Smooth muscle cell (in vitro differentiated cells): ENCODE results near the gene MS4A2. TPM values are rescaled to one million over a fixed set of nuclear protein-coding genes. Genes with fewer than 3 reads are reported as not detected.

Experiments
- DNase-seq: peaks from one replicate; lab custom pipeline; 2025; ENCODE audit not compliant: unreplicated experiment; lab: John Stamatoyannopoulos, UW
- H2AFZ ChIP-seq: fragments of 200-600 bp; sonication (generic); 2 replicates; pipeline ENCODE4 v1.6.0; 2016; ENCODE audit warnings: antibody characterized with exemption, low read depth, mild to moderate bottlenecking
- H3F3A ChIP-seq: fragments of 200-600 bp; sonication (generic); 2 replicates; pipeline ENCODE4 v1.6.0; 2017; ENCODE audit warnings: antibody characterized with exemption, low read depth
- H3K27ac ChIP-seq: fragments of 200-600 bp; sonication (generic); 2 replicates; pipeline ENCODE4 v1.5.1; 2016; ENCODE audit warnings: low read depth, mild to moderate bottlenecking
- H3K27me3 ChIP-seq: fragments of 200-600 bp; sonication (generic); 2 replicates; pipeline ENCODE4 v1.6.1; 2016; ENCODE audit warnings: low read depth, mild to moderate bottlenecking
- H3K36me3 ChIP-seq: fragments of 200-600 bp; sonication (generic); 2 replicates; pipeline ENCODE4 v1.5.1; 2016; ENCODE audit warnings: low read depth
- H3K4me1 ChIP-seq: fragments of 200-600 bp; sonication (generic); 2 replicates; pipeline ENCODE4 v1.5.1; 2016; ENCODE audit warnings: low read depth
- H3K4me2 ChIP-seq: fragments of 200-600 bp; sonication (generic); 2 replicates; pipeline ENCODE4 v1.6.0; 2016; ENCODE audit warnings: mild to moderate bottlenecking
- H3K4me3 ChIP-seq: fragments of 200-600 bp; sonication (generic); 2 replicates; pipeline ENCODE4 v1.5.1; 2016; ENCODE audit warnings: mild to moderate bottlenecking
- H3K79me2 ChIP-seq: fragments of 200-600 bp; sonication (generic); 2 replicates; pipeline ENCODE4 v1.6.0; 2016; ENCODE audit warnings: low read depth, mild to moderate bottlenecking
- H3K9ac ChIP-seq: fragments of 200-600 bp; sonication (generic); 2 replicates; pipeline ENCODE4 v1.6.0; 2016; ENCODE audit warnings: low read depth
- H3K9me3 ChIP-seq: fragments of 200-600 bp; sonication (generic); replicated peaks from 2 replicates; pipeline ENCODE4 v1.5.1; 2016; ENCODE audit warnings: low read depth
- H4K20me1 ChIP-seq: fragments of 200-600 bp; sonication (generic); 2 replicates; pipeline ENCODE4 v1.6.0; 2016; ENCODE audit warnings: low read depth
- WGBS: methylation state at CpG from one replicate; pipeline ENCODE4 v1.1.7; 2016; ENCODE audit warnings: low lambda C conversion rate; 5-methylcytosine and 5-hydroxymethylcytosine counted together
- polyA plus RNA-seq: library from polyadenylated mRNA; unstranded; fragments of >200 nt; fragmentation: Nextera tagmentation; extraction: Ambion mirVana; gene quantifications from 2 replicates; pipeline ENCODE4 v1.2.1, GENCODE V29; 2016
- total RNA-seq: library from RNA; depleted of rRNA; stranded (reverse); fragments of >200 nt; gene quantifications from 2 replicates; pipeline ENCODE4 v1.2.3, GENCODE V29; 2014
- TF ChIP-seq, protein P1 (sequence below): fragments of 200-600 bp; sonication (generic); IDR thresholded peaks from 2 replicates; pipeline ENCODE4 v1.5.1; 2017; ENCODE audit warnings: borderline replicate concordance, mild to moderate bottlenecking, antibody characterized with exemption; ENCODE audit not compliant: insufficient read depth, poor library complexity, severe bottlenecking

Gene MS4A2
- total and polyA plus RNA-seq, 2 experiments from 2014 or later, result not detected

DNA sequence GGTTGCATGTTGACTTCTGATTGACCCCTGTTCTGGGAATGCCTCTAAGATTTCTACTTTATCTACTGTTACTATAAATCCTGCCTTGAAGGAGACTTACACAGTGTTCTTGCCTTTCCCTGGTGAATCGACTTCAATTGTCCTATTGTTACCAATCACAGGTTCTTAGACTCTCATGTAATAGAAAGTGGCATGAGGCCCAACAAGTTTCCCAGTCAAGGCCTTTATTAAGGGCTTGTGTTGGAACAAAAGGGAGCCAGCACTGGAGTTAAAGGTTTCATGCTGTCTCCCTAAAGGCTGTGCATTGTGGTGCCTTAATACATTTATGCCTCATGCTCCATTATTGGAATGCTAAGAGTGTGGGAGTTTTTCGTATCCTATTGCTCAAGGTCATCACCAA is 23.3 kb downstream of the MS4A2 start:
- no peak for DNase-seq

GRCh38 chr11:60116996-60117790 is 28.7 kb downstream of the MS4A2 start:
- no peak for DNase-seq
- Histone ChIP-seq H3F3A (no peaks in the 10 kb centered on the region), H3K4me1 (no peaks in the 10 kb centered on the region), H3K79me2 (no peaks in the 10 kb centered on the region), H3K27me3 (no peaks in the 10 kb centered on the region), H4K20me1 (no peaks in the 10 kb centered on the region), H3K9me3 (no peaks in the 10 kb centered on the region), H3K4me2 (no peak overlapping the region), H3K4me3 (no peak overlapping the region), H2AFZ (no peak overlapping the region), H3K36me3 (no peaks in the 10 kb centered on the region), H3K27ac (no peak overlapping the region), H3K9ac (no peak overlapping the region)
- TF ChIP-seq, protein P1, sequence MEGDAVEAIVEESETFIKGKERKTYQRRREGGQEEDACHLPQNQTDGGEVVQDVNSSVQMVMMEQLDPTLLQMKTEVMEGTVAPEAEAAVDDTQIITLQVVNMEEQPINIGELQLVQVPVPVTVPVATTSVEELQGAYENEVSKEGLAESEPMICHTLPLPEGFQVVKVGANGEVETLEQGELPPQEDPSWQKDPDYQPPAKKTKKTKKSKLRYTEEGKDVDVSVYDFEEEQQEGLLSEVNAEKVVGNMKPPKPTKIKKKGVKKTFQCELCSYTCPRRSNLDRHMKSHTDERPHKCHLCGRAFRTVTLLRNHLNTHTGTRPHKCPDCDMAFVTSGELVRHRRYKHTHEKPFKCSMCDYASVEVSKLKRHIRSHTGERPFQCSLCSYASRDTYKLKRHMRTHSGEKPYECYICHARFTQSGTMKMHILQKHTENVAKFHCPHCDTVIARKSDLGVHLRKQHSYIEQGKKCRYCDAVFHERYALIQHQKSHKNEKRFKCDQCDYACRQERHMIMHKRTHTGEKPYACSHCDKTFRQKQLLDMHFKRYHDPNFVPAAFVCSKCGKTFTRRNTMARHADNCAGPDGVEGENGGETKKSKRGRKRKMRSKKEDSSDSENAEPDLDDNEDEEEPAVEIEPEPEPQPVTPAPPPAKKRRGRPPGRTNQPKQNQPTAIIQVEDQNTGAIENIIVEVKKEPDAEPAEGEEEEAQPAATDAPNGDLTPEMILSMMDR, result no peak

More for the DNA sequence above, 23.3 kb downstream of the MS4A2 start:
- Histone ChIP-seq H4K20me1 (no peaks in the 10 kb centered on the region), H3K36me3 (no peaks in the 10 kb centered on the region), H3F3A (no peaks in the 10 kb centered on the region), H3K79me2 (no peaks in the 10 kb centered on the region), H3K9ac (no peak overlapping the region), H3K4me2 (no peak overlapping the region), H3K27ac (no peak overlapping the region), H3K4me1 (no peaks in the 10 kb centered on the region), H3K9me3 (no peaks in the 10 kb centered on the region), H3K4me3 (no peak overlapping the region), H3K27me3 (no peaks in the 10 kb centered on the region), H2AFZ (no peak overlapping the region)
- WGBS, result 71% methylated on average over 2 of the region's 2 CpGs
- TF ChIP-seq, protein P1, result no peak

DNA sequence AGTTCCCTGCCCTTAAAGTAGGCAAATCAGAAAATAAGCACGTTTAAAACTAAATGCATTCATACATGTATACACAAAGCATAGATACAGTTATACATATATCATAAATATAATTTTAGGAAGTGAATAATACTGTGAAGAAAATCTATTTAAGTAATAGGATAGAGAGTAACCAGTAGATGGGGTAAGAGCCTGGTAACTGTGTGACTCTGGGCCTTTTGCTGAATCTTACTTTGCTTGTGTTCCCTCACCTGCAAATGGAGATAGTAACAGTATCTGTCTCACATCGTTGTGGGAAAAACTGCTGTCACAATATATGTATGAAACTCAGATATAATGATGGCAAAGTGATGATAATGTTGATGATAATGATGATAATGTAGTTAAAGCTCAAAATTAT is 29.9 kb downstream of the MS4A2 start:
- no peak overlapping the region for H3K4me3 ChIP-seq
- DNase-seq, result no peak
- H4K20me1 ChIP-seq, result no peaks in the 10 kb centered on the region
- H2AFZ ChIP-seq, result no peak overlapping the region
- H3K79me2 ChIP-seq, result no peaks in the 10 kb centered on the region
- no peak overlapping the region for H3K9ac ChIP-seq
- H3K27me3 ChIP-seq, result no peaks in the 10 kb centered on the region
- 52% methylated on average over 2 of the region's 2 CpGs for WGBS
- H3K9me3 ChIP-seq, result no peaks in the 10 kb centered on the region
- H3K4me1 ChIP-seq, result no peaks in the 10 kb centered on the region
- H3K36me3 ChIP-seq, result no peaks in the 10 kb centered on the region
- TF ChIP-seq, protein P1, result no peak
- no peak overlapping the region for H3K4me2 ChIP-seq
- H3K27ac ChIP-seq, result no peak overlapping the region
- H3F3A ChIP-seq, result no peaks in the 10 kb centered on the region

GRCh38 chr11:60119710-60120109 is 31.2 kb downstream of the MS4A2 start:
- no peak overlapping the region for H3K4me3 ChIP-seq
- DNase-seq, result no peak
- no peaks in the 10 kb centered on the region for H3K4me1 ChIP-seq
- H3F3A ChIP-seq, result no peaks in the 10 kb centered on the region
- no peak overlapping the region for H3K27ac ChIP-seq
- H3K27me3 ChIP-seq, result no peaks in the 10 kb centered on the region
- H3K9ac ChIP-seq, result no peak overlapping the region
- WGBS, result 55% methylated on average over 2 of the region's 2 CpGs
- no peaks in the 10 kb centered on the region for H3K36me3 ChIP-seq
- no peaks in the 10 kb centered on the region for H4K20me1 ChIP-seq
- H3K4me2 ChIP-seq, result no peak overlapping the region
- no peaks in the 10 kb centered on the region for H3K79me2 ChIP-seq
- H2AFZ ChIP-seq, result no peak overlapping the region
- TF ChIP-seq, protein P1, result no peak
- H3K9me3 ChIP-seq, result no peaks in the 10 kb centered on the region
